K562 (cell line): ENCODE results near the gene PLXNB2. TPM values are rescaled to one million over a fixed set of nuclear protein-coding genes. Genes with fewer than 3 reads are reported as not detected.

ENCODE experiments used
- HDAC8 ChIP-seq: fragments of 450-650 bp; IDR thresholded peaks from 2 replicates; pipeline ENCODE4 v1.6.1; 2016; ENCODE audit warnings: mild to moderate bottlenecking, missing genetic modification characterization, moderate library complexity, missing compliant biosample characterization
- NFXL1 ChIP-seq: fragments of 450-650 bp; formaldehyde crosslinking; IDR thresholded peaks from 2 replicates; pipeline ENCODE4 v1.4.0; 2021; ENCODE audit warnings: mild to moderate bottlenecking
- SMAD1 ChIP-seq: fragments of 150-350 bp; IDR thresholded peaks from 2 replicates; pipeline ENCODE4 v1.6.1; 2014; ENCODE audit warnings: low read length, low read depth; ENCODE audit not compliant: partially characterized antibody
- YBX1 ChIP-seq: fragments of 450-650 bp; IDR thresholded peaks from 2 replicates; pipeline ENCODE4 v1.7.1; 2016; ENCODE audit warnings: mild to moderate bottlenecking
- ZNF133 ChIP-seq: fragments of 250-450 bp; sonication (Bioruptor Pico); IDR thresholded peaks from 2 replicates; pipeline ENCODE4 v1.4.0; 2020; ENCODE audit warnings: mild to moderate bottlenecking
- ZNF766 ChIP-seq: fragments of 200-800 bp; sonication (Bioruptor generic); conservative IDR thresholded peaks from 2 replicates; pipeline ENCODE4 v1.6.1; 2016; ENCODE audit warnings: missing genetic modification characterization, missing compliant biosample characterization
- polyA plus RNA-seq, 8 experiments: library from polyadenylated mRNA; depleted of rRNA in 4 of 8; stranded (reverse) in 5 of 8; unstranded in 3 of 8; fragments of >200 nt; fragmentation: Nextera tagmentation in 2 of 8; fragmentation: Illumina TruSeq in 1 of 8; extraction: Ambion mirVana in 2 of 8; extraction: Trizol in 1 of 8; gene quantifications; 2 replicates each; pipeline versions ENCODE4 v1.2.1 to v1.2.3, GENCODE V29; 2011 to 2014; ENCODE audit warnings: inconsistent platforms in 1 of 8, missing spikeins in 1 of 8
- total RNA-seq, 7 experiments: library from RNA; depleted of rRNA in 6 of 7; stranded (reverse); fragments of >200 nt in 6 of 7; fragmentation: Illumina TruSeq in 2 of 7; extraction: Trizol in 2 of 7; gene quantifications; 2 replicates each; pipeline versions ENCODE4 v1.2.1 to v1.2.3, GENCODE V29; 2011 to 2021; ENCODE audit warnings: low replicate concordance in 1 of 7
- TF ChIP-seq, protein P1 (sequence below): fragments of 450-650 bp; IDR thresholded peaks from 2 replicates; pipeline ENCODE4 v1.6.1; 2016; ENCODE audit warnings: mild to moderate bottlenecking, moderate library complexity
- TF ChIP-seq, protein P2 (sequence below): fragments of 450-650 bp; IDR thresholded peaks from 2 replicates; pipeline ENCODE4 v1.6.1; 2016; ENCODE audit warnings: mild to moderate bottlenecking
- TF ChIP-seq, protein P3 (sequence below): IDR thresholded peaks from 2 replicates; pipeline ENCODE4 v1.6.1; 2016; ENCODE audit warnings: missing genetic modification characterization, missing compliant biosample characterization
- TF ChIP-seq, protein P4 (sequence below): fragments of 250-450 bp; sonication (Bioruptor Pico); IDR thresholded peaks from 2 replicates; pipeline ENCODE4 v1.8.0; 2021; ENCODE audit warnings: moderate library complexity, mild to moderate bottlenecking, inconsistent platforms

PLXNB2 gene
- total and polyA plus RNA-seq, 9 of the 15 experiments (the other 6 are each of a cell fraction or from before 2014, with no cell fraction given): 0.15 to 45.1 (median 13.6) TPM

DNA sequence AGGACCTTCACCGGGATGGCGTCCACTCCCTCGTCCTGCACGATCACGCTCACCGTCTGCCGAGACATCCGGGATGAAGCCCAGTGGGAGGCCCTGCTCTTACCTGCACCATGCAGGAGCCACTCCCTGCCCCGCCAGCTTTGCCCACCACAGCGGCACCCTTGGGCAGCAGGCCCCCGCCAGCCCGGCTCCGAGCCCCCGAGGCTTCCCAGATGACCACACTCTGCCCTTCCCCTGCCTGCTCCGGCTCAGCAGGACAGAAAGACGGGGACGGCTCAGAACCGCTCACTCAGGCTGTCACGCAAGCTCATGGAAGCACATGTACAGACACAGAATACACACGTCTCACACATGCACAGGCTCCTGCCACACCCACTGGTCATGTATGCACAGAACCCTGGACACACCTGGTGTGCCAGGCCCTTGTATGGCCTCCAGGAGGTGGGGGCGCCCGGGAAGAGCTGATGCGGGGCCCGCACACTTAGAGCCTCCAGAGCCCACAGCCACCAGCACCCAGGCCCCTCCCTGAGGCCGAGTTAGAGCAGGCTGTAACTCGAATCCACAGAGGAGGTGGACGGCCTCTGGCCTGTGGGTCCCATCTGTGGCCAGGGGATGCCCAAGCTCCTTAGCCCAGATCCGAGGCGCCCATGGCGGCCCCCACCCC lies 28.4 kb downstream of the PLXNB2 start (continued):
- TF ChIP-seq, protein P1, sequence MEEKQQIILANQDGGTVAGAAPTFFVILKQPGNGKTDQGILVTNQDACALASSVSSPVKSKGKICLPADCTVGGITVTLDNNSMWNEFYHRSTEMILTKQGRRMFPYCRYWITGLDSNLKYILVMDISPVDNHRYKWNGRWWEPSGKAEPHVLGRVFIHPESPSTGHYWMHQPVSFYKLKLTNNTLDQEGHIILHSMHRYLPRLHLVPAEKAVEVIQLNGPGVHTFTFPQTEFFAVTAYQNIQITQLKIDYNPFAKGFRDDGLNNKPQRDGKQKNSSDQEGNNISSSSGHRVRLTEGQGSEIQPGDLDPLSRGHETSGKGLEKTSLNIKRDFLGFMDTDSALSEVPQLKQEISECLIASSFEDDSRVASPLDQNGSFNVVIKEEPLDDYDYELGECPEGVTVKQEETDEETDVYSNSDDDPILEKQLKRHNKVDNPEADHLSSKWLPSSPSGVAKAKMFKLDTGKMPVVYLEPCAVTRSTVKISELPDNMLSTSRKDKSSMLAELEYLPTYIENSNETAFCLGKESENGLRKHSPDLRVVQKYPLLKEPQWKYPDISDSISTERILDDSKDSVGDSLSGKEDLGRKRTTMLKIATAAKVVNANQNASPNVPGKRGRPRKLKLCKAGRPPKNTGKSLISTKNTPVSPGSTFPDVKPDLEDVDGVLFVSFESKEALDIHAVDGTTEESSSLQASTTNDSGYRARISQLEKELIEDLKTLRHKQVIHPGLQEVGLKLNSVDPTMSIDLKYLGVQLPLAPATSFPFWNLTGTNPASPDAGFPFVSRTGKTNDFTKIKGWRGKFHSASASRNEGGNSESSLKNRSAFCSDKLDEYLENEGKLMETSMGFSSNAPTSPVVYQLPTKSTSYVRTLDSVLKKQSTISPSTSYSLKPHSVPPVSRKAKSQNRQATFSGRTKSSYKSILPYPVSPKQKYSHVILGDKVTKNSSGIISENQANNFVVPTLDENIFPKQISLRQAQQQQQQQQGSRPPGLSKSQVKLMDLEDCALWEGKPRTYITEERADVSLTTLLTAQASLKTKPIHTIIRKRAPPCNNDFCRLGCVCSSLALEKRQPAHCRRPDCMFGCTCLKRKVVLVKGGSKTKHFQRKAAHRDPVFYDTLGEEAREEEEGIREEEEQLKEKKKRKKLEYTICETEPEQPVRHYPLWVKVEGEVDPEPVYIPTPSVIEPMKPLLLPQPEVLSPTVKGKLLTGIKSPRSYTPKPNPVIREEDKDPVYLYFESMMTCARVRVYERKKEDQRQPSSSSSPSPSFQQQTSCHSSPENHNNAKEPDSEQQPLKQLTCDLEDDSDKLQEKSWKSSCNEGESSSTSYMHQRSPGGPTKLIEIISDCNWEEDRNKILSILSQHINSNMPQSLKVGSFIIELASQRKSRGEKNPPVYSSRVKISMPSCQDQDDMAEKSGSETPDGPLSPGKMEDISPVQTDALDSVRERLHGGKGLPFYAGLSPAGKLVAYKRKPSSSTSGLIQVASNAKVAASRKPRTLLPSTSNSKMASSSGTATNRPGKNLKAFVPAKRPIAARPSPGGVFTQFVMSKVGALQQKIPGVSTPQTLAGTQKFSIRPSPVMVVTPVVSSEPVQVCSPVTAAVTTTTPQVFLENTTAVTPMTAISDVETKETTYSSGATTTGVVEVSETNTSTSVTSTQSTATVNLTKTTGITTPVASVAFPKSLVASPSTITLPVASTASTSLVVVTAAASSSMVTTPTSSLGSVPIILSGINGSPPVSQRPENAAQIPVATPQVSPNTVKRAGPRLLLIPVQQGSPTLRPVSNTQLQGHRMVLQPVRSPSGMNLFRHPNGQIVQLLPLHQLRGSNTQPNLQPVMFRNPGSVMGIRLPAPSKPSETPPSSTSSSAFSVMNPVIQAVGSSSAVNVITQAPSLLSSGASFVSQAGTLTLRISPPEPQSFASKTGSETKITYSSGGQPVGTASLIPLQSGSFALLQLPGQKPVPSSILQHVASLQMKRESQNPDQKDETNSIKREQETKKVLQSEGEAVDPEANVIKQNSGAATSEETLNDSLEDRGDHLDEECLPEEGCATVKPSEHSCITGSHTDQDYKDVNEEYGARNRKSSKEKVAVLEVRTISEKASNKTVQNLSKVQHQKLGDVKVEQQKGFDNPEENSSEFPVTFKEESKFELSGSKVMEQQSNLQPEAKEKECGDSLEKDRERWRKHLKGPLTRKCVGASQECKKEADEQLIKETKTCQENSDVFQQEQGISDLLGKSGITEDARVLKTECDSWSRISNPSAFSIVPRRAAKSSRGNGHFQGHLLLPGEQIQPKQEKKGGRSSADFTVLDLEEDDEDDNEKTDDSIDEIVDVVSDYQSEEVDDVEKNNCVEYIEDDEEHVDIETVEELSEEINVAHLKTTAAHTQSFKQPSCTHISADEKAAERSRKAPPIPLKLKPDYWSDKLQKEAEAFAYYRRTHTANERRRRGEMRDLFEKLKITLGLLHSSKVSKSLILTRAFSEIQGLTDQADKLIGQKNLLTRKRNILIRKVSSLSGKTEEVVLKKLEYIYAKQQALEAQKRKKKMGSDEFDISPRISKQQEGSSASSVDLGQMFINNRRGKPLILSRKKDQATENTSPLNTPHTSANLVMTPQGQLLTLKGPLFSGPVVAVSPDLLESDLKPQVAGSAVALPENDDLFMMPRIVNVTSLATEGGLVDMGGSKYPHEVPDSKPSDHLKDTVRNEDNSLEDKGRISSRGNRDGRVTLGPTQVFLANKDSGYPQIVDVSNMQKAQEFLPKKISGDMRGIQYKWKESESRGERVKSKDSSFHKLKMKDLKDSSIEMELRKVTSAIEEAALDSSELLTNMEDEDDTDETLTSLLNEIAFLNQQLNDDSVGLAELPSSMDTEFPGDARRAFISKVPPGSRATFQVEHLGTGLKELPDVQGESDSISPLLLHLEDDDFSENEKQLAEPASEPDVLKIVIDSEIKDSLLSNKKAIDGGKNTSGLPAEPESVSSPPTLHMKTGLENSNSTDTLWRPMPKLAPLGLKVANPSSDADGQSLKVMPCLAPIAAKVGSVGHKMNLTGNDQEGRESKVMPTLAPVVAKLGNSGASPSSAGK: no peak
- no peak for TF ChIP-seq NFXL1 (CRISPR knock-in tag)
- no peak for TF ChIP-seq HDAC8 (tag)
- no peak for TF ChIP-seq ZNF766
- TF ChIP-seq, protein P2, sequence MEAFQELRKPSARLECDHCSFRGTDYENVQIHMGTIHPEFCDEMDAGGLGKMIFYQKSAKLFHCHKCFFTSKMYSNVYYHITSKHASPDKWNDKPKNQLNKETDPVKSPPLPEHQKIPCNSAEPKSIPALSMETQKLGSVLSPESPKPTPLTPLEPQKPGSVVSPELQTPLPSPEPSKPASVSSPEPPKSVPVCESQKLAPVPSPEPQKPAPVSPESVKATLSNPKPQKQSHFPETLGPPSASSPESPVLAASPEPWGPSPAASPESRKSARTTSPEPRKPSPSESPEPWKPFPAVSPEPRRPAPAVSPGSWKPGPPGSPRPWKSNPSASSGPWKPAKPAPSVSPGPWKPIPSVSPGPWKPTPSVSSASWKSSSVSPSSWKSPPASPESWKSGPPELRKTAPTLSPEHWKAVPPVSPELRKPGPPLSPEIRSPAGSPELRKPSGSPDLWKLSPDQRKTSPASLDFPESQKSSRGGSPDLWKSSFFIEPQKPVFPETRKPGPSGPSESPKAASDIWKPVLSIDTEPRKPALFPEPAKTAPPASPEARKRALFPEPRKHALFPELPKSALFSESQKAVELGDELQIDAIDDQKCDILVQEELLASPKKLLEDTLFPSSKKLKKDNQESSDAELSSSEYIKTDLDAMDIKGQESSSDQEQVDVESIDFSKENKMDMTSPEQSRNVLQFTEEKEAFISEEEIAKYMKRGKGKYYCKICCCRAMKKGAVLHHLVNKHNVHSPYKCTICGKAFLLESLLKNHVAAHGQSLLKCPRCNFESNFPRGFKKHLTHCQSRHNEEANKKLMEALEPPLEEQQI: no peak
- TF ChIP-seq, protein P3, sequence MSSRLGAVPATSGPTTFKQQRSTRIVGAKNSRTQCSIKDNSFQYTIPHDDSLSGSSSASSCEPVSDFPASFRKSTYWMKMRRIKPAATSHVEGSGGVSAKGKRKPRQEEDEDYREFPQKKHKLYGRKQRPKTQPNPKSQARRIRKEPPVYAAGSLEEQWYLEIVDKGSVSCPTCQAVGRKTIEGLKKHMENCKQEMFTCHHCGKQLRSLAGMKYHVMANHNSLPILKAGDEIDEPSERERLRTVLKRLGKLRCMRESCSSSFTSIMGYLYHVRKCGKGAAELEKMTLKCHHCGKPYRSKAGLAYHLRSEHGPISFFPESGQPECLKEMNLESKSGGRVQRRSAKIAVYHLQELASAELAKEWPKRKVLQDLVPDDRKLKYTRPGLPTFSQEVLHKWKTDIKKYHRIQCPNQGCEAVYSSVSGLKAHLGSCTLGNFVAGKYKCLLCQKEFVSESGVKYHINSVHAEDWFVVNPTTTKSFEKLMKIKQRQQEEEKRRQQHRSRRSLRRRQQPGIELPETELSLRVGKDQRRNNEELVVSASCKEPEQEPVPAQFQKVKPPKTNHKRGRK (tag): no peak
- no peak for TF ChIP-seq SMAD1
- no peak for TF ChIP-seq YBX1
- no peak for TF ChIP-seq ZNF133 (CRISPR knock-in tag)
- TF ChIP-seq, protein P4, sequence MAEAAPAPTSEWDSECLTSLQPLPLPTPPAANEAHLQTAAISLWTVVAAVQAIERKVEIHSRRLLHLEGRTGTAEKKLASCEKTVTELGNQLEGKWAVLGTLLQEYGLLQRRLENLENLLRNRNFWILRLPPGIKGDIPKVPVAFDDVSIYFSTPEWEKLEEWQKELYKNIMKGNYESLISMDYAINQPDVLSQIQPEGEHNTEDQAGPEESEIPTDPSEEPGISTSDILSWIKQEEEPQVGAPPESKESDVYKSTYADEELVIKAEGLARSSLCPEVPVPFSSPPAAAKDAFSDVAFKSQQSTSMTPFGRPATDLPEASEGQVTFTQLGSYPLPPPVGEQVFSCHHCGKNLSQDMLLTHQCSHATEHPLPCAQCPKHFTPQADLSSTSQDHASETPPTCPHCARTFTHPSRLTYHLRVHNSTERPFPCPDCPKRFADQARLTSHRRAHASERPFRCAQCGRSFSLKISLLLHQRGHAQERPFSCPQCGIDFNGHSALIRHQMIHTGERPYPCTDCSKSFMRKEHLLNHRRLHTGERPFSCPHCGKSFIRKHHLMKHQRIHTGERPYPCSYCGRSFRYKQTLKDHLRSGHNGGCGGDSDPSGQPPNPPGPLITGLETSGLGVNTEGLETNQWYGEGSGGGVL: no peak
